ENCODE measurements around the gene ZNF883. TPM values are rescaled to one million over a fixed set of nuclear protein-coding genes. Genes with fewer than 3 reads are reported as not detected.
A peak's percentile ranks its signal among the peaks of the same experiment; 100 is the strongest.

The ZNF883 gene
- total and polyA plus RNA-seq, 9 of the 15 experiments (the other 6 are each of a cell fraction or from before 2014, with no cell fraction given), result 1.00 to 5.7 (median 3.7) TPM

DNA sequence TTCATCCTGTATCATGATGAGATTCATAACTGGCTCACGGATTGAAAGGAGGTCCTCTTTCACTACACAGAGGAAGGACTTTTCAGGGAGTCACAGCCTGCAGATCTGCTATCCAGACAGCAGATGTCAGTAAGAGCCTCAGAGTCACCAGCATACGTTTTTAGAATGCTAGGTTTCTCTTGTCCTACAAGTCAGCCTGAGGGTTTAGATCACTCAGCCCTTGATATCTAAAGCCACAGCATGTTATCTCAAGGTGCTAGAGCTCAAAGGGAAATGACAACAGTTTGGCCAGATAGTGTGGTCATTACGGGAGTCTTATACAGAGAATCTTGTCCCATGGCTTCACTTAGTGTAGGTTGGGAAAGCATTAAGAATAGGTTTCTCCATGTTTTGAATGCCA is 90.4 kb downstream of the ZNF883 start (continued):
- TF ChIP-seq PRPF4 (IDR thresholded peaks at IDR 0.05; ENCODE audit: insufficient read depth, low read depth, low read length, poor library complexity, severe bottlenecking) (no peak), ATF3 (IDR thresholded peaks at IDR 0.05) (no peak), ATF3 (CRISPR knock-in tag; conservative IDR thresholded peaks at IDR 0.05) (no peak), ETS1 (conservative IDR thresholded peaks at IDR 0.05; ENCODE audit: control insufficient read depth, low read depth, low read length) (no peak), CBX1 (IDR thresholded peaks at IDR 0.05; ENCODE audit: low read depth) (no peak), TFAM (CRISPR knock-in tag; conservative IDR thresholded peaks at IDR 0.05) (no peak), CEBPG (CRISPR knock-in tag; IDR thresholded peaks at IDR 0.05) (no peak), CEBPG (tag; conservative IDR thresholded peaks at IDR 0.05 in 1 of 2, IDR thresholded peaks at IDR 0.05 in 1 of 2) (no peak), ZBTB43 (CRISPR knock-in tag; IDR thresholded peaks at IDR 0.05) (no peak), ZNF76 (CRISPR knock-in tag; IDR thresholded peaks at IDR 0.05; ENCODE audit: borderline replicate concordance) (no peak), SMARCB1 (IDR thresholded peaks at IDR 0.05; ENCODE audit: insufficient read length, low read depth) (no peak), ZNF785 (CRISPR knock-in tag; IDR thresholded peaks at IDR 0.05) (no peak), MAZ (CRISPR knock-in tag; conservative IDR thresholded peaks at IDR 0.05 in 1 of 2, IDR thresholded peaks at IDR 0.05 in 1 of 2) (peak in 1 of 2 experiments; percentile 15; a peak in 1 of 4 replicates), KLF13 (tag; IDR thresholded peaks at IDR 0.05; ENCODE audit: borderline replicate concordance, low read depth) (no peak), ETV1 (tag; conservative IDR thresholded peaks at IDR 0.05; ENCODE audit: low read depth) (no peak), HDAC8 (tag; IDR thresholded peaks at IDR 0.05) (no peak), GATA2 (CRISPR knock-in tag; IDR thresholded peaks at IDR 0.05) (no peak), KLF1 (tag; IDR thresholded peaks at IDR 0.05) (no peak), FOXM1 (IDR thresholded peaks at IDR 0.05; ENCODE audit: low read depth) (no peak), FOXM1 (CRISPR knock-in tag; IDR thresholded peaks at IDR 0.05; ENCODE audit: low read depth) (no peak), SOX6 (IDR thresholded peaks at IDR 0.05) (no peak; the same call in 1 of the 2 replicates), TCF15 (CRISPR knock-in tag; IDR thresholded peaks at IDR 0.05) (no peak), NCOA4 (IDR thresholded peaks at IDR 0.05; ENCODE audit: partially characterized antibody) (no peak), HMG20B (CRISPR knock-in tag; IDR thresholded peaks at IDR 0.05) (no peak)
- TF ChIP-seq, protein P1, sequence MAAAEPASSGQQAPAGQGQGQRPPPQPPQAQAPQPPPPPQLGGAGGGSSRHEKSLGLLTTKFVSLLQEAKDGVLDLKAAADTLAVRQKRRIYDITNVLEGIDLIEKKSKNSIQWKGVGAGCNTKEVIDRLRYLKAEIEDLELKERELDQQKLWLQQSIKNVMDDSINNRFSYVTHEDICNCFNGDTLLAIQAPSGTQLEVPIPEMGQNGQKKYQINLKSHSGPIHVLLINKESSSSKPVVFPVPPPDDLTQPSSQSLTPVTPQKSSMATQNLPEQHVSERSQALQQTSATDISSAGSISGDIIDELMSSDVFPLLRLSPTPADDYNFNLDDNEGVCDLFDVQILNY (CRISPR knock-in tag; IDR thresholded peaks at IDR 0.05), result no peak

All from K562 (cell line).